ENCODE results near the gene TAF6L.
"Not testable (repeated sequence)": the region's sequence is repeated elsewhere in the genome, so short reads cannot be mapped to it uniquely, and the experiment has no call there.

TAF6L gene

DNA sequence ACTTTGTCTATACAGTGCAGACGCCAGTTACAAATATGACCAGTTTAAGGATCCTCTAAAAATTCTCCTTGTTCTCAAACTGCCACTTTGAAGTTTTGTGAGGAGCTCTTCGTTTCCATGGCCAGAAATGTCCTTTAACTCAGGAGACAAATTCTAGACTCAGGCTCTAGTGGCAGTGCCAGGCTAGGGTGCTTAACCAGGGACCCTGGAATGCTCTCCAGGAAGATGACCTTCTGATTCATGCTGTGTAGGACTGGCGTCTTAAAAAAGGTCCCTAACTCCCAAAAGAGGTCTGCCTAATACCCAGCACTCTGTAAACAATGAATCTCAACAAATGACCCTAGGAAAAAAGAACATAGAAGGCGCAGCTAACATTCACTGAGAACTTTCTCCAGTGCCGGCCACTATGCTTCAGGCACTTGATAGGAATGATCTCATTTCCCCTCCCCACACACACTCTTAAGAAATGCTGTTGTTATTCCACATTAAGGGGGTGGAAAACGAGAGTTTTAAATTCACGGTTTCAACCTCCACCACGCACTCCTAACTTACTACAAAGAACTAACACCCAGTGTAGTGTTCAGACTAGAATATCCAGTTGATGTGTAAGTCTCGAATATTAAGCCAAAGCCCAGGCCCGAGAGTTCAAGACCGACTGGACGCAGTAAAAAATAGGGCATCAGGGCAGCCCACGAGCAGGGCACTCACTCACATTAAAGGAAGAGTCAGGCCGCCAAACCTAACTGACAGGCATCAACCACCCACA is 33.3 kb downstream of the TAF6L start:
- H3K27ac ChIP-seq (ENCODE audit: insufficient read depth, low read length, poor library complexity, severe bottlenecking) = peak overlapping the region; percentile 81
- no peaks in the 10 kb centered on the region for H3K9me3 ChIP-seq (ENCODE audit: control insufficient read depth, low read length)
- H3K4me1 ChIP-seq (ENCODE audit: control insufficient read depth, insufficient read depth, low read length, poor library complexity, severe bottlenecking) = peaks cover 15% of the 10 kb centered on the region
- no peak for DNase-seq
- H3K36me3 ChIP-seq (ENCODE audit: control insufficient read depth, insufficient read depth, low read length) = peaks cover 41% of the 10 kb centered on the region
- peak overlapping the region; percentile 63 for H3K4me3 ChIP-seq (ENCODE audit: insufficient read depth, low read depth, low read length, poor library complexity, severe bottlenecking)
- H3K27me3 ChIP-seq (replicated peaks; ENCODE audit: control insufficient read depth, insufficient read depth, low read length, poor library complexity, severe bottlenecking) = no peaks in the 10 kb centered on the region

DNA sequence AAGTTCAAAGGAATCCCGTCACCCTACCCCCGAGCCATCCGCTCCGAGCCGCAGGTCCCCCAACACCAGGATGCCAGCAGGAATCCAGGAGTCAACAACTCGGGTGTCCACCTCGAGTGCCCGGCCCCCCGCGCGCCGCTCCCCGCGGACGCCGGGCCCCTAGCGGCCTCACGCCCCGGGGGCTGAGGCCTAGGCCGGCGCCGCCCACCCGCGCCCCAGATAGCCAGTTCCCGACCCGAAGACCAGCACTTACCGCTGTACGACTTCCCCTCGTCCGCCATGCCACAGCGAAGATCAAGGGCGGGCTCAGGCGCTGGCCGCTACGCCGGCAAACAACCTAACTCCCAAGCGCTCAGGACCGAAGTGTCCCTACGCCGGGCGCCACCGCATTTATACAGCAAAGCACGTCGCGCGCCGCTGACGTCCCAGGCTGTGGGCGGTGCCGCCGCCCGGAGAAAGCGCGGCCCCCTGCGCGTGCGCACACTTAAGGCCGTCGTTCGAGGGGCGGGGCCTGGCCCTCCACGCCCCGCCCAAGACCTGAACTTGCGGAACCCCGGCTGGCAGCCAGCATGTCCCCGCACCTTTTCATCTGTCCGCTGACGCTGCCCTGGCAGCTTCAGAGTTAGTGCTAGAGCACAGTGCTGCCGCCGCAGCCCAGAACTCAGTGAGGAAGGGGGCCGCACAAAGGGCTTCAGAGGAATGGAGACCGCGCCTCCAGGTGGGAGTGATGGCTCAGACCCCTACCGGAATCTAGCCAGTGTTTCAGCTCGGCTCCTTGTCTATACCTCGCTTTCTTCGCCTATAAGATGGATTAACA is 34.1 kb downstream of the TAF6L start, which contains the start of gene NXF1:
TSS of gene NXF1 (minus strand) at position 365 of the 817 bp plus-strand sequence. CDS start at position 281, 84 bp downstream.
- Histone ChIP-seq H3K4me1 (ENCODE audit: control insufficient read depth, insufficient read depth, low read length, poor library complexity, severe bottlenecking) (peaks cover 15% of the 10 kb centered on the region), H3K27ac (ENCODE audit: insufficient read depth, low read length, poor library complexity, severe bottlenecking) (peak within 1 kb of the TSS; percentile 81), H3K36me3 (ENCODE audit: control insufficient read depth, insufficient read depth, low read length) (peaks cover 33% of the 10 kb centered on the region), H3K27me3 (replicated peaks; ENCODE audit: control insufficient read depth, insufficient read depth, low read length, poor library complexity, severe bottlenecking) (no peaks in the 10 kb centered on the region), H3K9me3 (ENCODE audit: control insufficient read depth, low read length) (no peaks in the 10 kb centered on the region), H3K4me3 (ENCODE audit: insufficient read depth, low read depth, low read length, poor library complexity, severe bottlenecking) (peak within 1 kb of the TSS; percentile 63)
- peak; percentile 91 to 96 (median 92) for DNase-seq

DNA sequence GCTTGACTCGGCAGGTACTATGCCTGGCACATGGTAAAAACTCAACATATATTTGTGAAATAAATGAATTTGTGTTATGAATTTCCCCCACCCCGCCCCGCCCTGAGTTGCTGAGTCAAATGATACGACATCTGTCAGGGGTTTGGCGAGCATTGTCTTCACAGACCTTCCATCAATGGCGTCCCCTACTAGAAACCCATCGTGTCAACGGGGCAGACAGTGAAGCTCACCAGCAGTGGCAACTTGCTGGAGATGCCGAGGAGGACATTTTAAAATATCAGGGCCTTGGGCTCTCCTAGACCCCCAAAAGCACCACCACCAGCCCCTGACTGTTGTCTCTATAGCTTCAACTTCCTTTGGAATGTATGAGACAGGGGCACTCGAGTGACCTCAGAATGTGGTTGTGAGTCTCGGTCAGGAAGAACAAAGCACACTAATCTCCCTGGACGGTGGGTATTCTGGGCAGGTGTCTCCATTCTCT is 34.8 kb downstream of the TAF6L start:
- no peaks in the 10 kb centered on the region for H3K27me3 ChIP-seq (replicated peaks; ENCODE audit: control insufficient read depth, insufficient read depth, low read length, poor library complexity, severe bottlenecking)
- H3K9me3 ChIP-seq (ENCODE audit: control insufficient read depth, low read length) = no peaks in the 10 kb centered on the region
- H3K4me3 ChIP-seq (ENCODE audit: insufficient read depth, low read depth, low read length, poor library complexity, severe bottlenecking) = peak overlapping the region; percentile 63
- H3K27ac ChIP-seq (ENCODE audit: insufficient read depth, low read length, poor library complexity, severe bottlenecking) = peak overlapping the region; percentile 81
- peaks cover 26% of the 10 kb centered on the region for H3K36me3 ChIP-seq (ENCODE audit: control insufficient read depth, insufficient read depth, low read length)
- H3K4me1 ChIP-seq (ENCODE audit: control insufficient read depth, insufficient read depth, low read length, poor library complexity, severe bottlenecking) = peaks cover 15% of the 10 kb centered on the region
- no peak for DNase-seq

DNA sequence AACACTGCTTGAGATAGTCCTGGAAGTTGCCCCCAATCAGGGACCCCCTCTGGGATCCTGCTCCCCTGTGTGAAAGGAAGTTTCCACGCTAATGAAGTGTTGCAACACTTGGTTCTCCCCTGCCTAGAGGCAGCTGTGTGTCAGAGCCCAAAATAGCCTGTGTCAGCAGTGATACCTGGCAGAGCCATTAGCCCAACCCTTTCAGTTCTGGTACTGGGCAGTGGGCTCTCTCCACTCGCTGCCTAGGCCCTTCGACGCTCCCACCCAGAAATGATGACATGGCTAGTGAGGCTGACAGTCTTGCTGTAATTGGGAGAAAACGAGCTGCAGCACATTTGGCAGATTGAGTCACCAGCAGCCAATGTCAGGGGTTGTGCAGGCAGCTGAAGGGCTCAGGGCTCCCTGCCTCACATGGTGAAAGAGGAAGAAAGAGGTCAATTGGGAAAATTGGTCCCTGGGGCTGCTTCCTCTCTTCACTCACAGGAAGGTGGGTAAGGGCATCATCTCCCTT is 35.5 kb downstream of the TAF6L start:
- DNase-seq = no peak
- peaks cover 19% of the 10 kb centered on the region for H3K36me3 ChIP-seq (ENCODE audit: control insufficient read depth, insufficient read depth, low read length)
- H3K4me3 ChIP-seq (ENCODE audit: insufficient read depth, low read depth, low read length, poor library complexity, severe bottlenecking) = no peak overlapping the region
- H3K9me3 ChIP-seq (ENCODE audit: control insufficient read depth, low read length) = no peaks in the 10 kb centered on the region
- H3K4me1 ChIP-seq (ENCODE audit: control insufficient read depth, insufficient read depth, low read length, poor library complexity, severe bottlenecking) = peaks cover 15% of the 10 kb centered on the region
- no peaks in the 10 kb centered on the region for H3K27me3 ChIP-seq (replicated peaks; ENCODE audit: control insufficient read depth, insufficient read depth, low read length, poor library complexity, severe bottlenecking)
- H3K27ac ChIP-seq (ENCODE audit: insufficient read depth, low read length, poor library complexity, severe bottlenecking) = no peak overlapping the region

DNA sequence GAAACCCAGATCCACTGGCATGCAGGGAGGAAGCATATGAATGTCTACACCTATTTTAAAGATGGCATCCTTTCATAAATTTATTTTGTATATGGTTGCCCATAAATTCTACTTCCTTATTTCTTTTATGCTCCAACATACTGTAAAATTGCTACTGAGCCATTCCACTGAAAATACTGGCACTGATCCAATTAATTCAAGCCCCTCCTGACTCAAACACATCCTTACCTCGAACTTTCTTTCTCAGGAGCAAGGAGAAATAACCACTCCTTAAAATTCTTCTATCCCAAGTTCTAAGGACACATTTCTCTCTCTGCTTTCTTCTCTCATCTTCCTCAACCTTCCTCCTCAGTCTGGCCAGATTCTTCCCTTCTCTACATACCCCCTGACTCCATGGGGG is 39.6 kb downstream of the TAF6L start:
- H3K27ac ChIP-seq (ENCODE audit: insufficient read depth, low read length, poor library complexity, severe bottlenecking) = no peak overlapping the region
- no peaks in the 10 kb centered on the region for H3K9me3 ChIP-seq (ENCODE audit: control insufficient read depth, low read length)
- H3K27me3 ChIP-seq (replicated peaks; ENCODE audit: control insufficient read depth, insufficient read depth, low read length, poor library complexity, severe bottlenecking) = no peaks in the 10 kb centered on the region
- DNase-seq = no peak
- no peaks in the 10 kb centered on the region for H3K36me3 ChIP-seq (ENCODE audit: control insufficient read depth, insufficient read depth, low read length)
- H3K4me1 ChIP-seq (ENCODE audit: control insufficient read depth, insufficient read depth, low read length, poor library complexity, severe bottlenecking) = peaks cover 7% of the 10 kb centered on the region
- no peak overlapping the region for H3K4me3 ChIP-seq (ENCODE audit: insufficient read depth, low read depth, low read length, poor library complexity, severe bottlenecking)

DNA sequence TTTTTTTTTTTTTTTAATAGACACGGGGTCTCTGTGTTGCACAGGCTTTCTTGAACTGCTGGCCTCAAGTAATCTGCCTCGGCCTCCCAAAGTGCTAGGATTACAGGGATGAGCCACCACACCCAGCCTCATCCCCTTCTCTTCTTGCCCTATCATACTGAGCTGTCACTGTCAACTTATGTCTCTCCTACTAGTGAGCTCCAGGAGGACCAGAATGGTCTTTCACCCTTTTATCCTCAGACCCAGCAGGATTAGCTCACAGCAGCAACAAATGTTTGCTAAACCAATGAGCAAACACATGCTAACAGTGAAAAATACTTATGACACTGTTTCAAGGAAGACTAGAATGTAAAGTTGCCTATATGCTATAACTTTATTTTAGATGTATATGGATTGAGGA is 40.5 kb downstream of the TAF6L start:
- Histone ChIP-seq H3K9me3 (ENCODE audit: control insufficient read depth, low read length) (no peaks in the 10 kb centered on the region), H3K27ac (ENCODE audit: insufficient read depth, low read length, poor library complexity, severe bottlenecking) (no peak overlapping the region), H3K36me3 (ENCODE audit: control insufficient read depth, insufficient read depth, low read length) (no peaks in the 10 kb centered on the region), H3K4me3 (ENCODE audit: insufficient read depth, low read depth, low read length, poor library complexity, severe bottlenecking) (no peak overlapping the region), H3K27me3 (replicated peaks; ENCODE audit: control insufficient read depth, insufficient read depth, low read length, poor library complexity, severe bottlenecking) (no peaks in the 10 kb centered on the region), H3K4me1 (ENCODE audit: control insufficient read depth, insufficient read depth, low read length, poor library complexity, severe bottlenecking) (no peaks in the 10 kb centered on the region)
- no peak for DNase-seq

DNA sequence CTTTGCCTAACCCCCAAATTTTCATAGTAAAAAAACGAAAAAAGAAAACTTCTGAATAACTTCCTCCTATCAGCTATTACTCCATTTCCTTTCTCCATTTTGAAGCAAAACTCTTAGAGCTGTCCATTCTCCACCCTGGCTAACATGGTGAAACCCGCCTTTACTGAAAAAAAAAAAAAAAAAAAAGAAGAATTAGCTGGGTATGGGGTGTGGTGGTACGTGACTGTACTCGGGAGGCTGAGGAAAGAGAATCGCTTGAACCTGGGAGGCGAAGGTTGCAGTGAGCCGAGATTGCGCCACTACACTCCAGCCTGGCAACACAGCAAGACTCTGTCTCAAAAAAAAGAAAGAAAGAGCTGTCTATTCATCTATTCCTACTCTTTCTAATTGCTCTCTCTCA is 45.4 kb downstream of the TAF6L start:
- H3K27ac ChIP-seq (ENCODE audit: insufficient read depth, low read length, poor library complexity, severe bottlenecking) = no peak overlapping the region
- H3K4me1 ChIP-seq (ENCODE audit: control insufficient read depth, insufficient read depth, low read length, poor library complexity, severe bottlenecking) = no peaks in the 10 kb centered on the region
- H3K9me3 ChIP-seq (ENCODE audit: control insufficient read depth, low read length) = no peaks in the 10 kb centered on the region
- no peak overlapping the region for H3K4me3 ChIP-seq (ENCODE audit: insufficient read depth, low read depth, low read length, poor library complexity, severe bottlenecking)
- H3K27me3 ChIP-seq (replicated peaks; ENCODE audit: control insufficient read depth, insufficient read depth, low read length, poor library complexity, severe bottlenecking) = no peaks in the 10 kb centered on the region
- H3K36me3 ChIP-seq (ENCODE audit: control insufficient read depth, insufficient read depth, low read length) = peaks cover 19% of the 10 kb centered on the region
- no peak for DNase-seq

DNA sequence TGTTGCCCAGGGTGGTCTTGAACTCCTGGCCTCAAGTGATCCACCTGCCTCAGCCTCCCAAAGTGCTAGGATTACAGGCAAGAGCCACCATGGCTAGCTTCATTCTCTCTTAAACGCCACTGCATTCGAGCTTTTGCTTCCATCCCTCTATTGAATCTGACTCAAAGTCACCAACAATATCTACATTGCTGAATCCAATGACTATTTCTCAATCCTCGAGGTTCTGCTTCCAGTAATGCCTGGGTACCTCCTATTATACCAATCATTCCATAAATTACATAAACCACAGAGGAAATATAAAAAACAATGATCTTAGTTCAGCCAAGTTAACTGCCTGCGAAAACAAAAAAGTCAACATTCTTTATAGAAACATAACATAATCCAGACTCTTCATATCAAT is 45.9 kb downstream of the TAF6L start:
- Histone ChIP-seq H3K36me3 (ENCODE audit: control insufficient read depth, insufficient read depth, low read length) (peaks cover 21% of the 10 kb centered on the region), H3K4me1 (ENCODE audit: control insufficient read depth, insufficient read depth, low read length, poor library complexity, severe bottlenecking) (no peaks in the 10 kb centered on the region), H3K27me3 (replicated peaks; ENCODE audit: control insufficient read depth, insufficient read depth, low read length, poor library complexity, severe bottlenecking) (no peaks in the 10 kb centered on the region), H3K9me3 (ENCODE audit: control insufficient read depth, low read length) (no peaks in the 10 kb centered on the region), H3K27ac (ENCODE audit: insufficient read depth, low read length, poor library complexity, severe bottlenecking) (no peak overlapping the region), H3K4me3 (ENCODE audit: insufficient read depth, low read depth, low read length, poor library complexity, severe bottlenecking) (no peak overlapping the region)
- DNase-seq = no peak

DNA sequence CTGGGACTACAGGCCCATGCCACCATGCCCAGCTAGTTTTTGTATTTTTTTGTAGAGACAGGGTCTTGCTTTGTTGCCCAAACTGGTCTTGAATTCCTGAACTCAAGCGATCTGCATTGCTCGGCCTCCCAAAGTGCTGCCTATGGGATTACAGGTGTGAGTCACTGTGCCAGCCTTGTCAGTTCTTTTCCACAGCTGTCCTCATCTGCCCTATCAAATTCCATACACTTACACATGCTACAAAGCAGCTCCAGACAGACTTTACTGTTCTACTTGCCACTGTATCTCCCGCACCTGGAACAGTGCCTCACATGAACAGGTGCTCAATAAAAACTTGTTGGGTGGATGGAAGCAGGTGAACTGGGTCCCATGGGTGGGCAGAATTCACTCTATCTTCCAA is 52.5 kb downstream of the TAF6L start:
- Histone ChIP-seq H3K4me3 (ENCODE audit: insufficient read depth, low read depth, low read length, poor library complexity, severe bottlenecking) (no peak overlapping the region), H3K36me3 (ENCODE audit: control insufficient read depth, insufficient read depth, low read length) (peaks cover 68% of the 10 kb centered on the region), H3K9me3 (ENCODE audit: control insufficient read depth, low read length) (no peaks in the 10 kb centered on the region), H3K27me3 (replicated peaks; ENCODE audit: control insufficient read depth, insufficient read depth, low read length, poor library complexity, severe bottlenecking) (no peaks in the 10 kb centered on the region), H3K27ac (ENCODE audit: insufficient read depth, low read length, poor library complexity, severe bottlenecking) (no peak overlapping the region), H3K4me1 (ENCODE audit: control insufficient read depth, insufficient read depth, low read length, poor library complexity, severe bottlenecking) (no peaks in the 10 kb centered on the region)
- no peak for DNase-seq

DNA sequence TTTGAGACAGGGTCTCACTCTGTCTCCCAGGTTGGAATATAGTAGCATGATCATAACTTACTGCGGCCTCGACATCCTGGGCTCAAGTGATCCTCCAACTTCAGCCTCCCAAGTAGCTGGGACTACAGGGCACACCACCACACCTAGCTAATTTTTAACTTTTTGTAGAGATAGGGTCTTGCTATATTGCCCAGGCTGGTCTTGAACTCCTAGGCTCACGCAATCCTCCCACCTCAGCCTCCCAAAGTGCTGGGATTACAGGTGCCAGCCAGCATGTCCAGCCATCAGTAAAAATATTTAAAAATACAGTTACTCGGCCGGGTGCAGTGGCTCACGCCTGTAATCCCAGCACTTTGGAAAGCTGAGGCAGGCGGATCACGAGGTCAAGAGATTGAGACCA is 56.9 kb downstream of the TAF6L start:
- H3K4me3 ChIP-seq (ENCODE audit: insufficient read depth, low read depth, low read length, poor library complexity, severe bottlenecking); H3K27ac ChIP-seq (ENCODE audit: insufficient read depth, low read length, poor library complexity, severe bottlenecking); DNase-seq: not testable (repeated sequence)

More for the DNA sequence above, 56.9 kb downstream of the TAF6L start:
- H3K36me3 ChIP-seq (ENCODE audit: control insufficient read depth, insufficient read depth, low read length) = peaks cover 42% of the 10 kb centered on the region
- not testable (repeated sequence) for H3K9me3 ChIP-seq (ENCODE audit: control insufficient read depth, low read length); H3K27me3 ChIP-seq (replicated peaks; ENCODE audit: control insufficient read depth, insufficient read depth, low read length, poor library complexity, severe bottlenecking)
- H3K4me1 ChIP-seq (ENCODE audit: control insufficient read depth, insufficient read depth, low read length, poor library complexity, severe bottlenecking) = peaks cover 17% of the 10 kb centered on the region
